ENCODE measurements around the gene TBC1D1.

The TBC1D1 gene

DNA sequence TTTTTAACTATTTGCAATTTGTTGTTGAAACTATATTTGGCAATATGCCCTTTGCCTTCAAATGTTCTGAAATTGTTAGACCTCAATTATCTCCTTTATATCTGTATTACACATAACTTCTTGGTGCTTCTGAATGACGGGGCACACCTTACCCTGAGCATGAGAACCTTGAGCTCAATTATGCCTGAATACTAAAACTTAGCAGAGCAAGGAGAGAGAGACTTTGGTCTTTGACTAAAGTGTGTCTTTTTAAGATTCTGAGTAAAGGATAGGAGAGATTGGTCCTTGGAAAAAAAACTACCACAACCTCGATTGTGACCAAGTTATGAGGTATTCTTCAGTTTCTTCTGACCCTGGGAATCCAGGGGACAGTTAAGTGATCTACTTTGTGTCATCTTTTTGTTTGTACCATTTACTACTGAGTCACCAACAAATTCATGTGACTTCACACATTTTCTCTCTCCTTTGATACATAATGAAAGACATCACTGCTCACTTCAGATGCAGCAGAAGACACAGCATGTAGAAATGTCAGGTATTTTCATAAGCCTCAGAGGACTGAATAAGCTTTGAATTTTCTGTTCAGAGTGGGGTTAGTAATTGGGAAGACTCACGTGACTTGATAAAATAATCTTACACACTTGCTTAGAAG lies 120.8 kb downstream of the TBC1D1 start:
- Histone ChIP-seq H3K9me3 (replicated peaks; ENCODE audit: insufficient read depth, low read length) (no peaks in the 10 kb centered on the region), H3K4me3 (ENCODE audit: low read length) (no peak overlapping the region), H3K9ac (ENCODE audit: low read length) (no peak overlapping the region), H3K36me3 (replicated peaks; ENCODE audit: insufficient read depth, low read length) (no peaks in the 10 kb centered on the region), H2AFZ (ENCODE audit: low read length) (no peak overlapping the region), H3K4me1 (ENCODE audit: low read length) (no peaks in the 10 kb centered on the region), H3F3A (ENCODE audit: insufficient read depth, low read length) (no peaks in the 10 kb centered on the region), H3K27ac (ENCODE audit: low read length) (no peak overlapping the region), H3K27me3 (replicated peaks; ENCODE audit: insufficient read depth, low read length) (no peaks in the 10 kb centered on the region), H4K20me1 (ENCODE audit: insufficient read depth, low read length) (no peaks in the 10 kb centered on the region), H3K9me2 (replicated peaks; ENCODE audit: insufficient read depth, low read length) (no peaks in the 10 kb centered on the region), H3K4me2 (ENCODE audit: low read depth, low read length) (no peak overlapping the region), H3K79me2 (ENCODE audit: low read length) (peaks cover 36% of the 10 kb centered on the region)
- TF ChIP-seq EZH2phosphoT487 (IDR thresholded peaks at IDR 0.05; ENCODE audit: low read length) (no peak), EZH2 (optimal IDR thresholded peaks at IDR 0.05; ENCODE audit: low read depth, low read length) (no peak), CTCF (IDR thresholded peaks at IDR 0.05; ENCODE audit: low read length) (no peak)
- DNase-seq: no peak

- H3K9ac ChIP-seq (ENCODE audit: low read length): no peak overlapping the region
- no peaks in the 10 kb centered on the region for H3K9me2 ChIP-seq (replicated peaks; ENCODE audit: insufficient read depth, low read length)
- H3K4me1 ChIP-seq (ENCODE audit: low read length): no peaks in the 10 kb centered on the region
- H3K36me3 ChIP-seq (replicated peaks; ENCODE audit: insufficient read depth, low read length): no peaks in the 10 kb centered on the region
- no peaks in the 10 kb centered on the region for H3K27me3 ChIP-seq (replicated peaks; ENCODE audit: insufficient read depth, low read length)
- peaks cover 21% of the 10 kb centered on the region for H3K79me2 ChIP-seq (ENCODE audit: low read length)
- H3K4me3 ChIP-seq (ENCODE audit: low read length): no peak overlapping the region
- no peaks in the 10 kb centered on the region for H4K20me1 ChIP-seq (ENCODE audit: insufficient read depth, low read length)
- H2AFZ ChIP-seq (ENCODE audit: low read length): no peak overlapping the region
- H3F3A ChIP-seq (ENCODE audit: insufficient read depth, low read length): no peaks in the 10 kb centered on the region
- no peak for DNase-seq
- H3K4me2 ChIP-seq (ENCODE audit: low read depth, low read length): no peak overlapping the region
- no peaks in the 10 kb centered on the region for H3K9me3 ChIP-seq (replicated peaks; ENCODE audit: insufficient read depth, low read length)
- TF ChIP-seq CTCF (IDR thresholded peaks at IDR 0.05; ENCODE audit: low read length) (no peak), EZH2phosphoT487 (IDR thresholded peaks at IDR 0.05; ENCODE audit: low read length) (no peak), EZH2 (optimal IDR thresholded peaks at IDR 0.05; ENCODE audit: low read depth, low read length) (no peak)
- no peak overlapping the region for H3K27ac ChIP-seq (ENCODE audit: low read length)
These were observed 122.8 kb downstream of the TBC1D1 start for GRCh38 chr4:38013461-38014366.

GRCh38 chr4:38014421-38014852 lies 123.6 kb downstream of the TBC1D1 start:
- Histone ChIP-seq H3K4me1 (ENCODE audit: low read length) (no peaks in the 10 kb centered on the region), H3K36me3 (replicated peaks; ENCODE audit: insufficient read depth, low read length) (no peaks in the 10 kb centered on the region), H3K27ac (ENCODE audit: low read length) (no peak overlapping the region), H3K27me3 (replicated peaks; ENCODE audit: insufficient read depth, low read length) (no peaks in the 10 kb centered on the region), H3K9me2 (replicated peaks; ENCODE audit: insufficient read depth, low read length) (no peaks in the 10 kb centered on the region), H2AFZ (ENCODE audit: low read length) (no peak overlapping the region), H4K20me1 (ENCODE audit: insufficient read depth, low read length) (no peaks in the 10 kb centered on the region), H3K9ac (ENCODE audit: low read length) (no peak overlapping the region), H3F3A (ENCODE audit: insufficient read depth, low read length) (no peaks in the 10 kb centered on the region), H3K4me2 (ENCODE audit: low read depth, low read length) (no peak overlapping the region), H3K4me3 (ENCODE audit: low read length) (no peak overlapping the region), H3K79me2 (ENCODE audit: low read length) (peaks cover 16% of the 10 kb centered on the region), H3K9me3 (replicated peaks; ENCODE audit: insufficient read depth, low read length) (no peaks in the 10 kb centered on the region)
- DNase-seq: no peak
- TF ChIP-seq EZH2 (optimal IDR thresholded peaks at IDR 0.05; ENCODE audit: low read depth, low read length) (no peak), EZH2phosphoT487 (IDR thresholded peaks at IDR 0.05; ENCODE audit: low read length) (no peak), CTCF (IDR thresholded peaks at IDR 0.05; ENCODE audit: low read length) (no peak)

Measured in MM.1S (cell line).